Measurements from ENCODE around the gene TPRG1. TPM values are rescaled to one million over a fixed set of nuclear protein-coding genes. Genes with fewer than 3 reads are reported as not detected.

TPRG1 gene
- total and polyA plus RNA-seq, 2 of the 8 experiments (the other 6 are each of a cell fraction or from before 2014, with no cell fraction given): 0.37 to 0.47 TPM

- CTCF ChIA-PET (ENCODE audit: partially characterized antibody): interaction anchor here (0.5 to 2.8 kb wide), 6 partner anchors 11 to 1387 kb away, joined by 3 to 18 read pairs (median 4); no protein-coding TSS in a partner anchor
- no peak overlapping the region for H2BK120ac ChIP-seq (replicated peaks; ENCODE audit: low read depth, low read length)
Measured at GRCh38 chr3:189138901-189139610, 32.7 kb upstream of the TPRG1 start.

More at GRCh38 chr3:189138901-189139610, 32.7 kb upstream of the TPRG1 start:
- POLR2A ChIA-PET (ENCODE audit: partially characterized antibody): no interaction called here
- H3K23me2 ChIP-seq (ENCODE audit: low read depth, low read length): no peaks in the 10 kb centered on the region; the same call in 1 of the 2 replicates
- WGBS, 2 experiments (ENCODE audit: extremely low coverage in 1 of 2, insufficient coverage in 1 of 2, insufficient read length in 1 of 2, insufficient replicate concordance in 2 of 2, low coverage in 1 of 2, low lambda C conversion rate in 2 of 2, missing lambda C conversion rate in 1 of 2): 89% methylated on average over 9 of the region's 9 CpGs; no CpG with 5 or more reads in 1 of the 2 experiments
- H3K56ac ChIP-seq (replicated peaks; ENCODE audit: insufficient read length, low read depth, low read length): no peak overlapping the region
- H3K14ac ChIP-seq (ENCODE audit: insufficient read length): no peak overlapping the region
- H3K4ac ChIP-seq (replicated peaks; ENCODE audit: insufficient read length, low read depth, low read length): no peak overlapping the region
- no peaks in the 10 kb centered on the region for H3K79me2 ChIP-seq (ENCODE audit: control insufficient read depth in 1 of 2, insufficient read depth in 2 of 2, low read length in 2 of 2)
- no peak overlapping the region for H2BK5ac ChIP-seq (ENCODE audit: low read depth, low read length)
- H3K4me1 ChIP-seq (replicated peaks in 1 of 4; ENCODE audit: control insufficient read depth in 3 of 4, insufficient read depth in 4 of 4, low read length in 3 of 4): no peaks in the 10 kb centered on the region; a peak in 1 of 7 replicates
- H2BK20ac ChIP-seq (ENCODE audit: low read length): no peak overlapping the region
- no peaks in the 10 kb centered on the region for H4K20me1 ChIP-seq (replicated peaks in 1 of 2; ENCODE audit: control insufficient read depth in 1 of 2, insufficient read depth in 2 of 2, low read length in 2 of 2)
- H4K8ac ChIP-seq (ENCODE audit: extremely low read depth, insufficient read depth, low read length): no peak overlapping the region
- H2BK15ac ChIP-seq (ENCODE audit: low read length): no peak overlapping the region
- FAIRE-seq (no peak), DNase-seq (ENCODE audit: low read depth in 1 of 2, low spot score in 2 of 2) (no peak)
- no peak overlapping the region for H3K27ac ChIP-seq (ENCODE audit: low read depth, low read length)
- no peak overlapping the region for H3K23ac ChIP-seq (ENCODE audit: insufficient read length)
- H3K79me1 ChIP-seq (ENCODE audit: low read depth, low read length): no peaks in the 10 kb centered on the region
- no peak overlapping the region for H3K9ac ChIP-seq (replicated peaks in 1 of 4; ENCODE audit: extremely low read depth in 1 of 4, low read depth in 3 of 4, low read length in 3 of 4)
- H2BK12ac ChIP-seq (ENCODE audit: low read depth, low read length): no peak overlapping the region
- H4K91ac ChIP-seq (replicated peaks; ENCODE audit: insufficient read length, low read length): no peak overlapping the region
- H2AK5ac ChIP-seq (ENCODE audit: low read depth, low read length): no peak overlapping the region
- no peak overlapping the region for H4K5ac ChIP-seq (ENCODE audit: insufficient read length, low read depth, low read length)
- no peaks in the 10 kb centered on the region for H3K36me3 ChIP-seq (ENCODE audit: control insufficient read depth in 2 of 4, insufficient read depth in 4 of 4, low read length in 3 of 4)
- H3K4me2 ChIP-seq (ENCODE audit: insufficient read depth in 1 of 2, low read depth in 2 of 2, low read length in 2 of 2): no peak overlapping the region
- H3K18ac ChIP-seq (ENCODE audit: extremely low read depth, low read length): no peak overlapping the region
- no peak overlapping the region for H3K4me3 ChIP-seq (ENCODE audit: extremely low read depth in 1 of 4, insufficient read depth in 2 of 4, low read depth in 3 of 4, low read length in 4 of 4)
- H3K27me3 ChIP-seq (replicated peaks in 1 of 4; ENCODE audit: control insufficient read depth in 3 of 4, extremely low read depth in 1 of 4, insufficient read depth in 3 of 4, low read length in 3 of 4): no peaks in the 10 kb centered on the region; a peak in 1 of 7 replicates
- H2AFZ ChIP-seq (ENCODE audit: low read length): no peak overlapping the region
- no peaks in the 10 kb centered on the region for H3K9me3 ChIP-seq (ENCODE audit: insufficient read depth in 2 of 2, low read depth in 1 of 2, low read length in 1 of 2)

Measured in H1 (cell line).